ENCODE results near the gene ERFL.
"Not testable (repeated sequence)": the region's sequence is repeated elsewhere in the genome, so short reads cannot be mapped to it uniquely, and the experiment has no call there.

Gene ERFL

GRCh38 chr19:41876847-41877832, 51.1 kb downstream of the ERFL start, which contains the start of gene CD79A:
Gene CD79A (plus strand): TSS chr19:41877279. CDS start chr19:41877305, 26 bp downstream.
- no peak for DNase-seq (ENCODE audit: low spot score)

- DNase-seq (ENCODE audit: low spot score), result not testable (repeated sequence)
These were observed 52.3 kb downstream of the ERFL start for GRCh38 chr19:41875973-41876372.

GRCh38 chr19:41872775-41873647, 55.2 kb downstream of the ERFL start:
- DNase-seq (ENCODE audit: low spot score), result peak; percentile 89

GRCh38 chr19:41872384-41872774, 55.9 kb downstream of the ERFL start:
- DNase-seq (ENCODE audit: low spot score), result peak; percentile 64

- DNase-seq (ENCODE audit: low spot score), result peak; percentile 72
These were observed 56.5 kb downstream of the ERFL start for GRCh38 chr19:41871573-41872383.

GRCh38 chr19:41870401-41870873, 57.8 kb downstream of the ERFL start:
- DNase-seq (ENCODE audit: low spot score), result peak; percentile 82

- DNase-seq (ENCODE audit: low spot score), result peak; percentile 25
These were observed 58.8 kb downstream of the ERFL start for GRCh38 chr19:41869374-41869955.

- peak; percentile 34 for DNase-seq (ENCODE audit: low spot score)
These were observed 59.3 kb downstream of the ERFL start for GRCh38 chr19:41868989-41869300.

- peak; percentile 33 for DNase-seq (ENCODE audit: low spot score)
These were observed 59.9 kb downstream of the ERFL start for GRCh38 chr19:41868120-41868988.

GRCh38 chr19:41866284-41866683, 62.0 kb downstream of the ERFL start:
- no peak for DNase-seq (ENCODE audit: low spot score)

- no peak for DNase-seq (ENCODE audit: low spot score)
These were observed 63.9 kb downstream of the ERFL start for GRCh38 chr19:41864374-41864773.

GRCh38 chr19:41863209-41863931, 64.9 kb downstream of the ERFL start:
- no peak for DNase-seq (ENCODE audit: low spot score)

GRCh38 chr19:41862445-41862986, 65.7 kb downstream of the ERFL start:
- DNase-seq (ENCODE audit: low spot score), result no peak

GRCh38 chr19:41861846-41862245, 66.4 kb downstream of the ERFL start:
- DNase-seq (ENCODE audit: low spot score), result no peak

GRCh38 chr19:41861116-41861768, 67.0 kb downstream of the ERFL start:
- no peak for DNase-seq (ENCODE audit: low spot score)

GRCh38 chr19:41860419-41861115, 67.7 kb downstream of the ERFL start:
- no peak for DNase-seq (ENCODE audit: low spot score)

- peak; percentile 100 for DNase-seq (ENCODE audit: low spot score)
These were observed 68.4 kb downstream of the ERFL start, which contains the start of gene RPS19 for GRCh38 chr19:41859618-41860418. Gene RPS19 (plus strand): TSS chr19:41860255. CDS start chr19:41860775, 520 bp downstream.
